Muscle layer of colon (tissue), 2 donors: ENCODE results near the gene DDX50.

Experiments
- H3K27ac ChIP-seq: one replicate; pipeline ENCODE4 v1.7.0; 2013; ENCODE audit warnings: low read depth, mild to moderate bottlenecking, low read length, moderate library complexity
- H3K27me3 ChIP-seq, 2 donors: one replicate each; pipeline ENCODE4 v1.7.0; 2013; ENCODE audit warnings: low read length in 2 of 2, mild to moderate bottlenecking in 2 of 2; ENCODE audit not compliant: insufficient read depth in 2 of 2, control insufficient read depth in 1 of 2
- H3K36me3 ChIP-seq: one replicate; pipeline ENCODE4 v1.7.0; 2013; ENCODE audit warnings: mild to moderate bottlenecking, low read length; ENCODE audit not compliant: insufficient read depth
- H3K4me1 ChIP-seq: one replicate; pipeline ENCODE4 v1.7.0; 2013; ENCODE audit warnings: mild to moderate bottlenecking, low read length; ENCODE audit not compliant: insufficient read depth
- H3K4me3 ChIP-seq, 2 donors: one replicate each; pipeline ENCODE4 v1.7.0; 2013; ENCODE audit warnings: low read length in 2 of 2, low read depth in 1 of 2, mild to moderate bottlenecking in 1 of 2, moderate library complexity in 1 of 2
- H3K9ac ChIP-seq: one replicate; pipeline ENCODE4 v1.7.0; 2013; ENCODE audit warnings: low read length
- H3K9me3 ChIP-seq: one replicate; pipeline ENCODE4 v1.7.0; 2013; ENCODE audit warnings: mild to moderate bottlenecking, low read length
- donor health status: abdominal sarcoma.
- donor health status: Adenocarcinoma of cecum.

The DDX50 gene

DNA sequence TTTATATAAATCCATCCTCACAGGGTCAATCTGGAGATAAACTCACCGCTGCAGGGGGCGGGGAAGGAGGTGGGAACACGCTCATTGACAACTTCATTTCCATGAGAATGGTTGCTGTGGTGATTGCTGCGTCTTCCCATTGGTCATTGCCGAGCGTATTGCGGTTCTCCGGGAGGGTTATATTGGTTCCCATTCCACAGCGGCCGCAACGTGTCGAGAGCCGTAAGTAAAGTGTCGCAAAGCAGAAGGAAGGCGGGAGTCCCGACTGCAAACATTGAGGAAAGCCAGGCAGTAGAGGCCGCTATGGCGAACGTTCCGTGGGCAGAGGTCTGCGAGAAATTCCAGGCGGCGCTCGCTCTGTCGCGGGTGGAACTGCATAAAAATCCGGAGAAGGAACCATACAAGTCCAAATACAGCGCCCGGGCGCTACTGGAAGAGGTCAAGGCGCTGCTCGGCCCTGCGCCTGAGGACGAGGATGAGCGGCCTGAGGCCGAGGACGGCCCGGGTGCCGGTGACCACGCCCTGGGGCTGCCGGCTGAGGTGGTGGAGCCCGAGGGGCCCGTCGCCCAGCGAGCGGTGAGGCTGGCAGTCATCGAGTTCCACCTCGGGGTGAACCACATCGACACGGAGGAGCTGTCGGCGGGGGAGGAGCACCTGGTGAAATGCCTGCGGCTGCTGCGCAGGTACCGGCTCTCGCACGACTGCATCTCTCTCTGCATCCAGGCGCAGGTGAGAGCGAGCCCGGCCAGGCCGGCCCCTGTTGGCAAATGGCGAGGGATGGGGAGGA, 87.6 kb downstream of the DDX50 start, which contains the start of gene KIFBP:
TSS of gene KIFBP (plus strand) at position 274 of the 787 bp plus-strand sequence. CDS start at position 304, 30 bp downstream.
- Histone ChIP-seq H3K27ac (peak within 1 kb of the TSS; percentile 81), H3K9me3 (no peaks in the 10 kb centered on the region), H3K36me3 (peaks cover 15% of the 10 kb centered on the region), H3K4me3 (peak within 1 kb of the TSS; percentile 81 to 86), H3K27me3 (no peaks in the 10 kb centered on the region), H3K9ac (peak within 1 kb of the TSS; percentile 62), H3K4me1 (peaks cover 42% of the 10 kb centered on the region)

- no peaks in the 10 kb centered on the region for H3K27me3 ChIP-seq
- H3K9ac ChIP-seq = peak overlapping the region; percentile 62
- H3K36me3 ChIP-seq = peaks cover 8% of the 10 kb centered on the region
- peaks cover 42% of the 10 kb centered on the region for H3K4me1 ChIP-seq
- H3K4me3 ChIP-seq = peak overlapping the region; percentile 81 to 86
- H3K27ac ChIP-seq = peak overlapping the region; percentile 81
- H3K9me3 ChIP-seq = no peaks in the 10 kb centered on the region
Measured at GRCh38 chr10:68989317-68989990, 88.3 kb downstream of the DDX50 start.

DNA sequence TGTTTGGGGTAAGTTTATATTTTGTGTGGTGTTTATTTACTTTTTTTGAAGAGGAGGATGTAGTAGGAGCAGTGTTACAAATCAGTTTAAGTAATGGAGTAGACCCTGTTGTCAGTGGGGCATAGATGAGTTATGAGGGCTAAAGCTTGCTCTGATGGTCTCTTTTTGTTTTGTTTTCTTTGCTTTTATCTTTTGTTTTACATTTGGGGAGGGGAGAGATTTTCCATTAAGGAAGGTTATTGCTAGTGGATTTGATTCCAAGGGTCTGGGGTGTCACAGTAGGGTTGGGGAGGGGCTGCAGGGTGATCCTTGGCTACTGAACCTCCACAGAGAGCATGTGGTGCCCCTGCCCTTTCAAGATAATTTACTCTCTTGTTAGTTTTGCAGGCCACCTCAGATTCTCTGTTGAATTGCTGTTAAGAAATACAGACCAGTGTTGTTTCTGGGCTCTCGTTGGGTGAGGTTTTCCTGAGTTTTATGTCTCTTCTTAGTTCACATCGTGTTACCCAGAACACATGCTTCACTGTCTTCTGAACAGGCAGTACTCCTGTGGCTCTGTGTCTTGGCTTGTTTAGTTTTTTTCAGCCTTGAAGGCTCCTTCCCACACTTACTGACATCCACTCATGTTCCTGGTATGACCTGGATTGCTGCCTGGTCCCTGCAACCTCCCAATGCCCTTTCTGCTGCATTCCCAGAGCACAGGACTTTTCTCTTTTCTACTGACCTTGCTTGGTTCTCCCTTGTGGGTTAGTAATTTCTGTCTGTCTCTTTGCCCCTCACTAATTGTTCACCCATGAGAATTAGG, 91.7 kb downstream of the DDX50 start:
- Histone ChIP-seq H3K27me3 (no peaks in the 10 kb centered on the region), H3K36me3 (peaks cover 7% of the 10 kb centered on the region), H3K4me1 (peaks cover 46% of the 10 kb centered on the region), H3K9ac (no peak overlapping the region), H3K9me3 (no peaks in the 10 kb centered on the region), H3K27ac (no peak overlapping the region), H3K4me3 (peak overlapping the region in 1 of 2 donors; percentile 21)
